ENCODE data around the gene RBBP5.
A peak's percentile ranks its signal among the peaks of the same experiment; 100 is the strongest.

The RBBP5 gene

GRCh38 chr1:205074513-205074912, 47.3 kb downstream of the RBBP5 start:
- ATAC-seq (replicated peaks) (no peak), DNase-seq (no peak)
- no peak overlapping the region for H3K27ac Mint-ChIP-seq
- no peaks in the 10 kb centered on the region for H3K4me1 Mint-ChIP-seq
- H3K9me3 Mint-ChIP-seq, result no peaks in the 10 kb centered on the region
- H3K27me3 Mint-ChIP-seq, result no peaks in the 10 kb centered on the region
- no peak overlapping the region for H3K4me3 Mint-ChIP-seq
- peaks cover 0 to 6% of the 10 kb centered on the region in 2 donors for H3K36me3 Mint-ChIP-seq

- H3K9me3 Mint-ChIP-seq, result no peaks in the 10 kb centered on the region
- no peak for ATAC-seq (replicated peaks)
- H3K4me3 Mint-ChIP-seq, result no peak overlapping the region
These were observed 47.7 kb downstream of the RBBP5 start for GRCh38 chr1:205074084-205074483.

GRCh38 chr1:205073511-205073910, 48.3 kb downstream of the RBBP5 start:
- H3K4me3 Mint-ChIP-seq, result no peak overlapping the region
- ATAC-seq (replicated peaks), result no peak
- no peak for DNase-seq
- H3K4me1 Mint-ChIP-seq, result no peaks in the 10 kb centered on the region
- H3K27ac Mint-ChIP-seq, result no peak overlapping the region
- no peaks in the 10 kb centered on the region for H3K36me3 Mint-ChIP-seq
- H3K9me3 Mint-ChIP-seq, result no peaks in the 10 kb centered on the region
- no peaks in the 10 kb centered on the region for H3K27me3 Mint-ChIP-seq

More at GRCh38 chr1:205074084-205074483, 47.7 kb downstream of the RBBP5 start:
- H3K27me3 Mint-ChIP-seq, result no peaks in the 10 kb centered on the region
- H3K36me3 Mint-ChIP-seq, result peaks cover 0 to 1% of the 10 kb centered on the region in 2 donors
- H3K27ac Mint-ChIP-seq, result no peak overlapping the region
- DNase-seq, result no peak
- H3K4me1 Mint-ChIP-seq, result no peaks in the 10 kb centered on the region

- DNase-seq (no peak), ATAC-seq (replicated peaks) (no peak)
- no peaks in the 10 kb centered on the region for H3K27me3 Mint-ChIP-seq
- no peak overlapping the region for H3K27ac Mint-ChIP-seq
- H3K36me3 Mint-ChIP-seq, result no peaks in the 10 kb centered on the region
- H3K4me1 Mint-ChIP-seq, result no peaks in the 10 kb centered on the region
- no peaks in the 10 kb centered on the region for H3K9me3 Mint-ChIP-seq
- H3K4me3 Mint-ChIP-seq, result no peak overlapping the region
These were observed 48.9 kb downstream of the RBBP5 start for GRCh38 chr1:205072881-205073280.

- Mint-ChIP-seq H3K27me3 (no peaks in the 10 kb centered on the region), H3K4me3 (no peak overlapping the region), H3K4me1 (no peaks in the 10 kb centered on the region), H3K9me3 (no peaks in the 10 kb centered on the region), H3K36me3 (no peaks in the 10 kb centered on the region), H3K27ac (no peak overlapping the region)
- no peak for ATAC-seq (replicated peaks)
- DNase-seq, result no peak
These were observed 49.5 kb downstream of the RBBP5 start for GRCh38 chr1:205072286-205072685.

DNA sequence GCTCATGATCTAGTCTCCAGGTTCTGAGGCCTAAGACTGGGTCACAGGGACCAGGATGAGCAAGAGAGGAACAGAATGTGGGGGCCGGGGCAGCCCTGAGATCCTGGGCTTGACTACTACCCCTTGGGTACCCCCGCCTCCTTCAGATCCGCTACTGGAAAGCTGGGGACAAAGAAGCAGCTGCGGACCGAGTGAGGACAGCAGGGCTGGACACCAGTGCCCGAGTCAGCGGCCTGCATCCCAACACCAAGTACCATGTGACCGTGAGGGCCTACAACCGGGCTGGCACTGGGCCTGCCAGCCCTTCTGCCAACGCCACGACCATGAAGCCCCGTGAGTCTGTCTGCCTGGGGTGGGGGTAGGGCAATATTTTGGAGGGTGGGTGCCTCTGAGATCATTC, 50.0 kb downstream of the RBBP5 start:
- no peak overlapping the region for H3K4me3 Mint-ChIP-seq
- no peaks in the 10 kb centered on the region for H3K9me3 Mint-ChIP-seq
- H3K27ac Mint-ChIP-seq, result no peak overlapping the region
- ATAC-seq (replicated peaks) (no peak), DNase-seq (no peak)
- no peaks in the 10 kb centered on the region for H3K36me3 Mint-ChIP-seq
- no peaks in the 10 kb centered on the region for H3K27me3 Mint-ChIP-seq
- no peaks in the 10 kb centered on the region for H3K4me1 Mint-ChIP-seq

DNA sequence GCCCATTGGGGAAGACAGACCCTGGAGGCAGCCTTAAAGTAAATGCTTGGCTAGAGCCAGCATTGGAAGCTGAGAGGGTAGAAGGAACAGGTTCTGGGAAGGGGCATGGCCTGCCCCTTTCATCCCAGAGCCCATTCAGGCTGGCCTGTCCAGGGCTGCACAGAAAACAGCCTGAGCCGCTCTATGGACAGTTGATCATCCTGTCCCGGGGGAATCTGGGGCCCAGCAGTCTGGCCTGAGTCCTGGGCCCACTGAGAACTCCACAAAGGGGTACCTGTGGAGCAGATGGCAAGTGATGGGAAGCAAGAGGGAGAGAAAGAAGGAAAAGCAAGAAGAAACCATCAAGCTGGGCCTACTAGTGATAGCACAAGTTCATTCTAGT, 50.8 kb downstream of the RBBP5 start:
- no peaks in the 10 kb centered on the region for H3K27me3 Mint-ChIP-seq
- H3K4me1 Mint-ChIP-seq, result no peaks in the 10 kb centered on the region
- ATAC-seq (replicated peaks), result no peak
- no peak for DNase-seq
- H3K4me3 Mint-ChIP-seq, result no peak overlapping the region
- H3K27ac Mint-ChIP-seq, result no peak overlapping the region
- H3K9me3 Mint-ChIP-seq, result no peaks in the 10 kb centered on the region
- no peaks in the 10 kb centered on the region for H3K36me3 Mint-ChIP-seq

DNA sequence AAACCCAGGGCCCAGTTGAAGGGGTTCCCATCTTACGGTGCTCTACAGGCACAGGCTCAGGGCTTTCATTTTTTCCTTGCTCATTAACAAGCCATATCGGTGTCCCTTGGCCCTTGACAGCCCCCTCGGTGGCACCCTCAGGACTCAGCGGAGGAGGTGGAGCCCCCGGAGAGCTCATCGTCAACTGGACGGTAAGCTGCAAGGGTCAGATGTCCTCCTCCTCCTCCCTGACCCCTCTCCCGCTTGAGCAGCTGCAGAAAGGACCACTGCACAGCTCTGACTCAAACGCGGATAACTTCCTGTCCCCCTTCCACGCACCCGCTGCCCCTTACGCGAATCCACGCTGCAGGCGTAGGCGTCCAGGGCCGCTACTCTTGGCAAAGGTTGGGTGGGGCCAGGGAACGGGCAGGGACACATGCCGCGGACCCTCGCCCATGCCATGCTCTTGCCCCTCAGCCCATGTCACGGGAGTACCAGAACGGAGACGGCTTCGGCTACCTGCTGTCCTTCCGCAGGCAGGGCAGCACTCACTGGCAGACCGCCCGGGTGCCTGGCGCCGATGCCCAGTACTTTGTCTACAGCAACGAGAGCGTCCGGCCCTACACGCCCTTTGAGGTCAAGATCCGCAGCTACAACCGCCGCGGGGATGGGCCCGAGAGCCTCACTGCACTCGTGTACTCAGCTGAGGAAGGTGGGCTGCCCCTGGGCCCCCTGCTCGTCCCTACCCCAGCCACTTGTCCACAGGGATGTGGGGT, 52.2 kb downstream of the RBBP5 start:
- DNase-seq, result no peak
- no peaks in the 10 kb centered on the region for H3K9me3 Mint-ChIP-seq
- H3K27me3 Mint-ChIP-seq, result no peaks in the 10 kb centered on the region
- ATAC-seq (replicated peaks), result no peak
- H3K36me3 Mint-ChIP-seq, result no peaks in the 10 kb centered on the region
- no peak overlapping the region for H3K27ac Mint-ChIP-seq
- H3K4me3 Mint-ChIP-seq, result no peak overlapping the region
- H3K4me1 Mint-ChIP-seq, result no peaks in the 10 kb centered on the region

DNA sequence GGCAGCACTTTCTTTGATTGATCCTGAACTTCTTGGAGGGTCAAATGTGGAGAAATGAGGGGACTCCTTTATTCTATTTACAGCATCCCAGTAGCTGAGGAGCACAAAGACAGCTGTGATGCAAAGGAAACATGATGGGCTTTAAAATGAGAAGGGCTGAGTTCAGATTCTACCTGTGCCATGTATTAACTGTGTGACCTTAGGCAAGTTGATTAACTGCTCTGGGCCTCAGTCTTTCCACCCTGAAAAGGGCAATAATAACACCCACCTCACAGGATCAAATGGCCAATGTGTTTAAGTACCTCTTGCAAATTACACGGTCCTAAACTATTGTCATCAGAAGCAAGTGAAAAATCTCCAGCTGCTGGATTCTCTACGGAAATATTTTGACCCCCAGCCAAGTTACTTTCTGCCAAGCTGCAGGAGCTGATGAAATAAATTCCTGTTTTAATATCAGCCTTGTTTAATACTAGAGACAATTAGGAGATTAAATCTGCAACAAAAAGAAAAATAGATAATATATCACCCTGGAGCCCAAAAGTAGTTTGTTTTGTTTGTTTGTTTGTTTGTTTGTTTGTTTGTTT, 53.2 kb downstream of the RBBP5 start:
- no peak for DNase-seq
- H3K9me3 Mint-ChIP-seq, result no peaks in the 10 kb centered on the region
- no peak overlapping the region for H3K27ac Mint-ChIP-seq
- H3K36me3 Mint-ChIP-seq, result no peaks in the 10 kb centered on the region
- H3K4me1 Mint-ChIP-seq, result no peaks in the 10 kb centered on the region
- no peaks in the 10 kb centered on the region for H3K27me3 Mint-ChIP-seq
- ATAC-seq (replicated peaks), result no peak
- H3K4me3 Mint-ChIP-seq, result no peak overlapping the region

GRCh38 chr1:205068001-205068400, 53.8 kb downstream of the RBBP5 start:
- Mint-ChIP-seq H3K27me3 (no peaks in the 10 kb centered on the region), H3K4me1 (no peaks in the 10 kb centered on the region), H3K9me3 (no peaks in the 10 kb centered on the region), H3K27ac (no peak overlapping the region), H3K36me3 (no peaks in the 10 kb centered on the region), H3K4me3 (no peak overlapping the region)
- ATAC-seq (replicated peaks) (no peak), DNase-seq (no peak)

DNA sequence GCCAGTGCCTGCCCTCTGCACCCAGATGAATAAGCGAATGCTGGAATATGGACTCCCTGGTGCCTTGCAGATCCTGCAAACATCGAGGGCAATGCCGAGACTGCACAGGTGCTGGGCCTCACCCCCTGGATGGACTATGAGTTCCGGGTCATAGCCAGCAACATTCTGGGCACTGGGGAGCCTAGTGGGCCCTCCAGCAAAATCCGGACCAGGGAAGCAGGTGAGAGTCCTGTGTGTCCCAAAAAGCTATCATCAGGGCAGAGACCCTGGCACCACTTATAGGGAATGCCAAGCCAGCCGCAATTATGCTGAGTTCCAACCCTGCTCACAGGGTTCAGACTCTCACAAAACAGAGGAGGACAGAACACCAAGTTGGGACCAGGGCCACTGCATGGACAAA, 54.7 kb downstream of the RBBP5 start:
- Mint-ChIP-seq H3K4me1 (no peaks in the 10 kb centered on the region), H3K36me3 (no peaks in the 10 kb centered on the region), H3K27me3 (no peaks in the 10 kb centered on the region), H3K4me3 (no peak overlapping the region), H3K27ac (no peak overlapping the region), H3K9me3 (no peaks in the 10 kb centered on the region)
- DNase-seq (no peak), ATAC-seq (replicated peaks) (no peak)

- ATAC-seq (replicated peaks) (peak in 1 of 2 donors; percentile 18), DNase-seq (no peak)
- Mint-ChIP-seq H3K27me3 (no peaks in the 10 kb centered on the region), H3K4me3 (no peak overlapping the region), H3K4me1 (peaks cover 0 to 6% of the 10 kb centered on the region in 2 donors), H3K36me3 (no peaks in the 10 kb centered on the region), H3K27ac (no peak overlapping the region), H3K9me3 (no peaks in the 10 kb centered on the region)
These were observed 55.5 kb downstream of the RBBP5 start for GRCh38 chr1:205066141-205066818.

DNA sequence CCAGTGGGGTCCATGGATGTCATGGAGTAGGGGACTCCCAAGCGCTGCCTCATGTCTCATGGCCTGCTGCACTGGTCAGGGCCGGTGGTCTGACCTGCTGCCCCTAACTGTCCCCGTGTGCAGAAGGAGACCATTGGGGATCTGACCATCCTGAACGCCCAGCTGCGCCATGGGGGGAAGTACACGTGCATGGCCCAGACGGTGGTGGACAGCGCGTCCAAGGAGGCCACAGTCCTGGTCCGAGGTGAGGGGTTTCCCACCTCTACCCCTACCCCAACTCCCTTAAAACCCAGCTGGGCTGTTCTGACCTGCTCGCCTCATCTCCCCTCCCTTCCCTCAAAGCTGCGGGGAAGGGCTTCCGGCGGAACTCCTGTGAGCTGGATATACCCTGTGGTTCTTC, 56.1 kb downstream of the RBBP5 start:
- no peaks in the 10 kb centered on the region for H3K36me3 Mint-ChIP-seq
- ATAC-seq (replicated peaks) (no peak), DNase-seq (no peak)
- no peak overlapping the region for H3K27ac Mint-ChIP-seq
- peaks cover 0 to 6% of the 10 kb centered on the region in 2 donors for H3K4me1 Mint-ChIP-seq
- H3K4me3 Mint-ChIP-seq, result no peak overlapping the region
- H3K9me3 Mint-ChIP-seq, result no peaks in the 10 kb centered on the region
- H3K27me3 Mint-ChIP-seq, result no peaks in the 10 kb centered on the region

DNA sequence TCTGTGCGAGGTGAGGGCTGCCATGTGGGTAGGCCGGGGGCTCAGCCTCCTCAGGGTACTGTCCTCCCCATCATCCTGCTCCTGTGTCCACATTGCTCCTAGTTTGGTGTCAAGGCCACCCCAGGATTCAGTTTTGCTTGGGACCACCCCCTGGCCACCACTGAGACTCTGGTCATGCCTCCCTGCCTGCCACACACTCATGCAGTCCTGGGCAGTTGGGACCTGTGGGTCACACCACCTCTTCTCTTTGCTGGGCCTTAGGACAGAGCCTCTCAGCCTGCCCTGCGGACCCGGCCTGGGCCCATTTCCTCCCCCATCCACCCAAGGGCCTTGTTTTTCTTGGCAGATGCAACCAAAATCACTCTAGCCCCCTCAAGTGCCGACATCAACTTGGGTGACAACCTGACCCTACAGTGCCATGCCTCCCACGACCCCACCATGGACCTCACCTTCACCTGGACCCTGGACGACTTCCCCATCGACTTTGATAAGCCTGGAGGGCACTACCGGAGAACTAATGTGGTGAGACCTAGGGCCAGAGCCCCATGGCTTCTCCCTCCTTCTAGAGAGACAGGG, 56.9 kb downstream of the RBBP5 start:
- Mint-ChIP-seq H3K4me3 (no peak overlapping the region), H3K4me1 (peaks cover 0 to 6% of the 10 kb centered on the region in 2 donors), H3K27me3 (no peaks in the 10 kb centered on the region), H3K27ac (no peak overlapping the region), H3K9me3 (no peaks in the 10 kb centered on the region), H3K36me3 (no peaks in the 10 kb centered on the region)
- ATAC-seq (replicated peaks) (no peak), DNase-seq (no peak)

- no peaks in the 10 kb centered on the region for H3K27me3 Mint-ChIP-seq
- H3K4me3 Mint-ChIP-seq, result no peak overlapping the region
- DNase-seq (no peak), ATAC-seq (replicated peaks) (no peak)
- no peaks in the 10 kb centered on the region for H3K36me3 Mint-ChIP-seq
- H3K9me3 Mint-ChIP-seq, result no peaks in the 10 kb centered on the region
- peaks cover 0 to 6% of the 10 kb centered on the region in 2 donors for H3K4me1 Mint-ChIP-seq
- H3K27ac Mint-ChIP-seq, result no peak overlapping the region
These were observed 57.5 kb downstream of the RBBP5 start for GRCh38 chr1:205064301-205064700.

Measured in stimulated activated naive B cell treated with anti-CD40 and anti-IgM and Interleukin-4, amounts not matched to agents 10 μg/mL and 1 μg/mL and 100 μg/mL, for 72 hours (primary cell).